Spleen (tissue), 7 donors: Measurements from ENCODE around the gene UFD1.

ENCODE experiments used
- CTCF ChIP-seq, 11 experiments: fragments of 200-600 bp in 7 of 11; fragments of 450-650 bp in 4 of 11; sonication (generic) in 4 of 11; IDR thresholded peaks in 8 of 11; conservative IDR thresholded peaks in 3 of 11; 1 replicate in 7 of 11; 2 replicates in 4 of 11; pipeline versions ENCODE4 v1.4.0 to v1.8.0; 2016 to 2021; ENCODE audit warnings: antibody characterized with exemption in 11 of 11, inconsistent platforms in 4 of 11, mild to moderate bottlenecking in 1 of 11
- POLR2A ChIP-seq, 3 donors: fragments of 450-650 bp; IDR thresholded peaks; one replicate each; pipeline ENCODE4 v1.5.1; 2017; ENCODE audit warnings: antibody characterized with exemption in 3 of 3, mild to moderate bottlenecking in 1 of 3
- POLR2AphosphoS5 ChIP-seq, 3 donors: sonication (generic); formaldehyde crosslinking; IDR thresholded peaks; one replicate each; pipeline ENCODE4 v1.5.1; 2017; ENCODE audit warnings: antibody characterized with exemption in 3 of 3
- donor health status: DM: no; HTN: no; CAD: no; lungs with moderate emphysema.
- donor health status: DM: no; HTN: no; CAD: no.
- donor health status: DM: no; HTN: no; CAD: no.

GRCh38 chr22:19522881-19523239 lies 43.9 kb upstream of the UFD1 start:
- TF ChIP-seq CTCF (IDR thresholded peaks at IDR 0.05 in 8 of 11, conservative IDR thresholded peaks at IDR 0.05 in 3 of 11) = no peak
- no peak for TF ChIP-seq POLR2AphosphoS5 (IDR thresholded peaks at IDR 0.05)
- TF ChIP-seq POLR2A (IDR thresholded peaks at IDR 0.05) = no peak
